Measurements from ENCODE around the gene CDC73. TPM values are rescaled to one million over a fixed set of nuclear protein-coding genes. Genes with fewer than 3 reads are reported as not detected.
"Not testable (repeated sequence)": the region's sequence is repeated elsewhere in the genome, so short reads cannot be mapped to it uniquely, and the experiment has no call there.

CDC73 gene
- total RNA-seq, 1 experiment from 2014 or later = 85.8 TPM

DNA sequence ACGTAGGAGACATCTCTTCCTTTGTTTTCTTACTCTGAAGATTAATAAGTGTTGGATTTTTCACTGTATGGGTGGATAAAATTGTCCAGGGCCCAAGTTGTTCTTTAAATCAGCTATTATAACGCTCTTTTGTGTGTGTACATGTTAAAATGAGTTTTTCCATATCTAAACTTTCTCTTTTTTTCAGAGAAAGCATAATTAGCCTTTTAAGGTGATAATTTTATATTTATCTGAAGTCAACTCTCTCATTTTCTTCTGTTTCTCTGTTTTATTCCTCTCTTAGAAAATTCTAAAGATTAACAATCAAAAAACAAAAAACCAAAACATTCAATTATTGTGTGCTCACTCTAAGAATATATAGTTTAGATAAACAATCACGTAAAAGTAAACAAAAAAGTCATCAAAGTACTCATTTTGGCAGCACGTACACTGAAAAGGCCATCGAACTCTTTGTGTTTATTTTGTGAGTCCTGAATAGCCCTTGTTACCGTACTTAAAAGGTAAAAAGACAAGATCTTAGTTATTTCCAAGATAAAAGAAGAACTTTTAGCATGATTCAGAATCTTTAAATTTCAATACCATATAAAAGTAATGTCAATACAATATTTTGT lies 7.2 kb upstream of the CDC73 start:
- POLR2A ChIA-PET = interaction anchor here (14.1 kb wide), 1 partner anchor 6 kb away, joined by 302 read pairs; the partner anchor contains the start of gene CDC73
- TF ChIP-seq, protein P1, sequence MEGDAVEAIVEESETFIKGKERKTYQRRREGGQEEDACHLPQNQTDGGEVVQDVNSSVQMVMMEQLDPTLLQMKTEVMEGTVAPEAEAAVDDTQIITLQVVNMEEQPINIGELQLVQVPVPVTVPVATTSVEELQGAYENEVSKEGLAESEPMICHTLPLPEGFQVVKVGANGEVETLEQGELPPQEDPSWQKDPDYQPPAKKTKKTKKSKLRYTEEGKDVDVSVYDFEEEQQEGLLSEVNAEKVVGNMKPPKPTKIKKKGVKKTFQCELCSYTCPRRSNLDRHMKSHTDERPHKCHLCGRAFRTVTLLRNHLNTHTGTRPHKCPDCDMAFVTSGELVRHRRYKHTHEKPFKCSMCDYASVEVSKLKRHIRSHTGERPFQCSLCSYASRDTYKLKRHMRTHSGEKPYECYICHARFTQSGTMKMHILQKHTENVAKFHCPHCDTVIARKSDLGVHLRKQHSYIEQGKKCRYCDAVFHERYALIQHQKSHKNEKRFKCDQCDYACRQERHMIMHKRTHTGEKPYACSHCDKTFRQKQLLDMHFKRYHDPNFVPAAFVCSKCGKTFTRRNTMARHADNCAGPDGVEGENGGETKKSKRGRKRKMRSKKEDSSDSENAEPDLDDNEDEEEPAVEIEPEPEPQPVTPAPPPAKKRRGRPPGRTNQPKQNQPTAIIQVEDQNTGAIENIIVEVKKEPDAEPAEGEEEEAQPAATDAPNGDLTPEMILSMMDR (IDR thresholded peaks at IDR 0.05; ENCODE audit: unreplicated experiment) = no peak
- Mint-ChIP-seq H3K4me3 (ENCODE audit: unreplicated experiment) (no peak overlapping the region), H3K27ac (ENCODE audit: low read depth, unreplicated experiment) (no peak overlapping the region), H3K36me3 (ENCODE audit: insufficient read depth, unreplicated experiment) (no peaks in the 10 kb centered on the region), H3K27me3 (ENCODE audit: insufficient read depth, unreplicated experiment) (no peaks in the 10 kb centered on the region), H3K4me1 (ENCODE audit: insufficient read depth, unreplicated experiment) (peaks cover 34% of the 10 kb centered on the region), H3K9me3 (ENCODE audit: unreplicated experiment) (no peaks in the 10 kb centered on the region)
- intact Hi-C loops (cut with micrococcal nuclease) = no loop called here
- CTCF ChIA-PET = no interaction called here
- BruUV-seq (replicated peaks) = no TSS peak
- no peak for DNase-seq (ENCODE audit: unreplicated experiment)

DNA sequence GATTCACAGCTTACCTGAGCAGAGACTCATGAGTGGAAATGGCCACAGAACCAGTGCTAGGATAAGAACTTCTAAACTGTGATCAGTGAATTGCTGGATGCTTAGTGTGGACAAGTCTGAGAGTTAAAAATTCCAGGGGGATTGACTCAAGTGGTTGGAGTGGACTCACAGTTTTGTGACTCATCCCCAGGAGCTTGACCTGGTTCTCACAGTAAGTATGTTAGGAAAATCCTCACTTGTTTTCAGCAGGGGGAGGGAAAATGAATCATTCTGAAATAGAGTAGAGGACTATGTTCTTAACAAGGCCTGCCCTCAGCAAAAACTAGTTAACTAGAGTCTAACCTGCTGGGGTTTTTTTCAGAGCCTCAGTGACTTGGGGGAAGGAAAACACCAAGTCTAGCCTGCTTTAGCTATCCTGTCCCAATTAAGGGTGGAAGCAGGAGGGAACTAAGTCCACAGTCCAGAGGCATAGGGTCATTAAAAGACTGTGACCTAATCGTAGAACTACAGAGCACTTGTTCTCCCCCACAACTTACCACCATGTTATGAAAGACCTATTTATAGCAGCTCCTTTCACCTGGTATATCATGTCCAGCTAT lies 6.1 kb upstream of the CDC73 start:
- POLR2A ChIA-PET = interaction anchor here (0.6 to 1.4 kb wide), 4 partner anchors 8 to 84 kb away, joined by 3 to 29 read pairs (median 4); partner anchors contain the start of genes GLRX2, RO60 and UCHL5
- H3K9me3 Mint-ChIP-seq (ENCODE audit: unreplicated experiment) = no peaks in the 10 kb centered on the region
- H3K36me3 Mint-ChIP-seq (ENCODE audit: insufficient read depth, unreplicated experiment) = no peaks in the 10 kb centered on the region
- H3K4me3 Mint-ChIP-seq (ENCODE audit: unreplicated experiment) = no peak overlapping the region
- BruUV-seq (replicated peaks) = no TSS peak
- peak; percentile 97 for DNase-seq (ENCODE audit: unreplicated experiment)
- H3K27me3 Mint-ChIP-seq (ENCODE audit: insufficient read depth, unreplicated experiment) = no peaks in the 10 kb centered on the region
- H3K4me1 Mint-ChIP-seq (ENCODE audit: insufficient read depth, unreplicated experiment) = peaks cover 29% of the 10 kb centered on the region
- intact Hi-C loops (cut with micrococcal nuclease) = no loop called here
- CTCF ChIA-PET = no interaction called here
- TF ChIP-seq, protein P1 (IDR thresholded peaks at IDR 0.05; ENCODE audit: unreplicated experiment) = no peak
- H3K27ac Mint-ChIP-seq (ENCODE audit: low read depth, unreplicated experiment) = peak overlapping the region; percentile 70

- POLR2A ChIA-PET = interaction anchor here (7.4 kb wide), 1 partner anchor 10 kb away, joined by 302 read pairs; the partner anchor contains the start of gene GLRX2
- DNase-seq (ENCODE audit: unreplicated experiment); H3K4me3 Mint-ChIP-seq (ENCODE audit: unreplicated experiment); H3K36me3 Mint-ChIP-seq (ENCODE audit: insufficient read depth, unreplicated experiment); H3K27ac Mint-ChIP-seq (ENCODE audit: low read depth, unreplicated experiment); BruUV-seq (replicated peaks); H3K9me3 Mint-ChIP-seq (ENCODE audit: unreplicated experiment); H3K27me3 Mint-ChIP-seq (ENCODE audit: insufficient read depth, unreplicated experiment); intact Hi-C loops (cut with micrococcal nuclease): not testable (repeated sequence)
- CTCF ChIA-PET = interaction anchor here (0.6 kb wide), 1 partner anchor 12 kb away, joined by 3 read pairs; no protein-coding TSS in a partner anchor
- peaks cover 14% of the 10 kb centered on the region for H3K4me1 Mint-ChIP-seq (ENCODE audit: insufficient read depth, unreplicated experiment)
Measured at GRCh38 chr1:193117167-193117566, 4.7 kb upstream of the CDC73 start.

GRCh38 chr1:193118194-193118593 lies 3.6 kb upstream of the CDC73 start:
- H3K4me3 Mint-ChIP-seq (ENCODE audit: unreplicated experiment) = no peak overlapping the region
- no peaks in the 10 kb centered on the region for H3K36me3 Mint-ChIP-seq (ENCODE audit: insufficient read depth, unreplicated experiment)
- TF ChIP-seq, protein P1 (IDR thresholded peaks at IDR 0.05; ENCODE audit: unreplicated experiment) = no peak
- no peak for DNase-seq (ENCODE audit: unreplicated experiment)
- H3K9me3 Mint-ChIP-seq (ENCODE audit: unreplicated experiment) = no peaks in the 10 kb centered on the region
- intact Hi-C loops (cut with micrococcal nuclease) = no loop called here
- no peaks in the 10 kb centered on the region for H3K27me3 Mint-ChIP-seq (ENCODE audit: insufficient read depth, unreplicated experiment)
- H3K4me1 Mint-ChIP-seq (ENCODE audit: insufficient read depth, unreplicated experiment) = peaks cover 19% of the 10 kb centered on the region
- CTCF ChIA-PET = interaction anchor here (6.0 kb wide), 1 partner anchor 12 kb away, joined by 114 read pairs; the partner anchor contains the start of gene GLRX2
- POLR2A ChIA-PET = interaction anchor here (7.4 kb wide), 1 partner anchor 11 kb away, joined by 302 read pairs; the partner anchor contains the start of gene GLRX2
- no peak overlapping the region for H3K27ac Mint-ChIP-seq (ENCODE audit: low read depth, unreplicated experiment)
- no TSS peak for BruUV-seq (replicated peaks)
